CD4-positive, alpha-beta T cell treated with Interleukin-4 for 4 hours (primary cell): ENCODE measurements around the gene OR6X1.

Experiments
- DNase-seq: peaks from one replicate; pipeline ENCODE4 v3.0.0-alpha.2; 2020

Gene OR6X1

DNA sequence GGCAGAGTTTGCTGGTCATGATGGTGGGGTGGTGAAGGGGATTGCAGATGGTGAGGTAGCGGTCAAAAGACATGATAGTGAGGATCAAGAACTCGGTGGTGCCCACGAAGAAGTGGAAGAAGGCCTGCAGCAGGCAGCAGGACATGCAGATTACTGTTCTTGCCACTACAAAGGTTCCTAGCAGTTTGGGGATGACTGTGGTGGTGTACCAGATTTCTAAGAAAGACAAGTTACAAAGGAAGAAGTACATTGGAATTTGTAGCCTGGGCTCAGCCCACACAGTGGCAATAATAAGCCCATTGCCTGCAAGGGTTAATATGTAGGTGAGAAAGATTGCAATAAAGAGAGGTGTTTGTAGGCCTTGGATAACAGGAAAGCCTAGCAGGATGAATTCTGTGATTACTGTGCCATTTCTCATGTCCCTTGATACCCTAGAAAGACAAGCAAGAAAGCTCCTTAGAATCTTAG is at the start of gene OR6X1:
OR6X1 (minus strand) TSS at position 418 of the 468 bp plus-strand sequence; CDS start at position 418, 0 bp downstream.
- DNase-seq: no peak

GRCh38 chr11:123801765-123802164 is 47.4 kb upstream of the OR6X1 start:
- DNase-seq: no peak

GRCh38 chr11:123800036-123800435 is 45.7 kb upstream of the OR6X1 start:
- DNase-seq: no peak

DNA sequence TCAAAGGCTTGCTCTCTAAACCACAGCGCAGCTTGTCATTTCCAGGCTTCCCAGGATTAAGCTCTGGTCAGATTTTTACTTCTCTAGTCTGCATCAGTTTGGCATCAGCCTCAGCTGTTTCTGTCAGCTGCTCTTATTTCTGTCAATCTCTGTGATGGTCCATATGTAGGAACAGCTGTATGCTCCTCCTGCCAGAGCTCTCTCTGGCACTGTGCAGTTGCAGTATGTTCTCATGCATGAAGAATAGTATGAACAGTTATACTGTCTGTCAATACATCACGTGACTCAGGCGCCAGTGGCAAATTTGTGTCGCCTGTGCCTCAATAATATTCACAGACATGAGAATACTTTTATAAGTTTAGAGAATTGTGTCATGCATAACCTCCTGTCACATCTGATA is 45.1 kb upstream of the OR6X1 start:
- no peak for DNase-seq

- no peak for DNase-seq
Observed at GRCh38 chr11:123798513-123799252, 44.4 kb upstream of the OR6X1 start.

DNA sequence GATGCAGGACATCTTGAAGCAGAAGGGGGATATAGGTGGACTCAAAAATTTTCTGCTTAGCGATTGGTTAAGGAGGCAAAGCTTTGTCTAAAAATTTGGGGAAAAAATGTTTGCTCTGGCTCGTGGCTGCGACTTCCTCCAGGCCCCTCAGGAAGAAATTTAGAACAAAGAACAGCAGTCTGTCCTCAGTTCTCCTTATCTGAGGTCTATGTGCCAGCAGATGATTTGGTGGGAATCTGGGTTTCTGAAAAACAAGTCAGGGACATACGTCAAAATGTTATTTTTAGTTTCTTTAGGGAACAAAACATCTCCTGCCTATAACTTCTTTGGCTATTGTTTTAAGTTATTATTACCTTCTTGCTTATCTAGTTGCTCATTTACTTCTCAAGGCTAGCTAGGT is 43.8 kb upstream of the OR6X1 start:
- no peak for DNase-seq

DNA sequence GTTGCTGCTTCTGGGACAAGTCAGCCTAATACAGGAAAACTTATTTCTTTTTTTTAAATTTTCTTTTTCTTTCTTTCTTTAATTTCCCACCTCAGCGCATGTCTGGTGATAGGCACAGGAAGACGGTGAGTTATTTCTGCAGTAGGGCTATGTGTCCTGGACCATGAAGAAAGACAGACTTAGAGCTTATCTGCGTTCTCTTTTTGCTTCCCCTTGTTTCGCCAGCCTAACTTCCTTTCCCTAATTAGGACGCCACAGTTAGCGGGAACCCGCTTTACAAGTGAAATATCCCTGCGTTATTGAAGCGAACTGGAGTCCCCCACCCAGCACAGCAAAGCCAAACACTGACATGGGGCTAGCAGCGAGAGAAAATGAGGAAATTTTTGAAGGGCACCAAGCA is 43.2 kb upstream of the OR6X1 start:
- DNase-seq: no peak

DNA sequence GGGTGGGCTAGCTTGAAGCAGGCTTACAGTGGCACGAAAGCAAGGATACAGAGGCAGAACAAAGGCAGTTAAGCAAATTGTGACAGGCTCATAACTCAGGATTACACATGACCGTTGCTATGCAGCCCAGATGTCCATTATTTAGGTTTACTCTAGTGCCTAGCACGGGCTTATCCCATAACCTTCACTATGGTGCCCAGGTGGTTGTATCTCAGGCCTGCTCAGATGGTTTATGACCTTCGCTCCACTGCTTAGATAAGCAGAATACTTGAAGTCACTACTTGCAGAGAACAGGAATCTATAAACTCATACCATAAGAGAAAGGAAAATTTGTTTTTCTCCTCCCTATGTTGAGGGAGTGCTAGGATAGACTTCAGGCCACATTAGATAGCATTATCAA is 42.8 kb upstream of the OR6X1 start:
- no peak for DNase-seq

DNA sequence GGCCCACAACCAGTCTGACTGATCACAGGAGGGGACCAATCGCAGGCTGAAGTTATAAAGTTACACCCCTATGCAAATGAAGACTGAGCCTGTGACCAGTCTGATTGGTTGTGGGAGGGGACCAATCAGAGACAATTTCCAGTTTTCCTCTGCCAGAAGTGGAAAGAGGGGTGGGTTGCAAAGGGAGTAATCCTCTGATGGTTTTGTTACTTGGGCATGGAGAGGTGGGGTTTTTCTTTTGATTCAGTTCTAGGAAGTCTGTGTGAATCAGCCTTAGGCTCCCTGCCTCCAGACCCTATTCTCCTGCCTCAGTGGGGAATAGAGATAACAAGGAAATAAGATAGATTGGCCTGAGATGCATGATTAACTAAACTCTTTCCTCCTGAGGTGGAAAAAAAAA is 41.9 kb upstream of the OR6X1 start:
- DNase-seq: no peak

DNA sequence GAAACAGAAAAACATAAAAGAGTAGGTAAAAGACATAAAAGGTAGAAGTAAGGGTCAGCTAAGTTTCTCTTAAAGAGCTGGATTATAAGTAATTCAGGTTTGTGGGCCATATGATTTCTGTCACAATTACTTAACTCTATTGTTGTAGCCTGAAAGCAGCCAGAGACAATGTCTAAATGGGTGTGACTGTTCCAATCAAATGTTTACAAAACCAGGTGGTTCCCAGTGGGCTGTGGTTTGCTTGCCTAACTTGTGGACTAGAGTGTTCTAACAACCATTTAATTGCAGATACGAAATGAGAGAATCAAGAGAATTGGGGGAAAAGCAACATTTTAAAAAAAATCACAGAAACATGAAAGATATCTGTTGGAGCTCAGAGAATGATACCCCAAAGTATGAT is 29.2 kb upstream of the OR6X1 start:
- DNase-seq: no peak

- DNase-seq: no peak
Observed at GRCh38 chr11:123778511-123778910, 24.2 kb upstream of the OR6X1 start.

GRCh38 chr11:123775715-123776549 is 21.6 kb upstream of the OR6X1 start:
- DNase-seq: no peak

DNA sequence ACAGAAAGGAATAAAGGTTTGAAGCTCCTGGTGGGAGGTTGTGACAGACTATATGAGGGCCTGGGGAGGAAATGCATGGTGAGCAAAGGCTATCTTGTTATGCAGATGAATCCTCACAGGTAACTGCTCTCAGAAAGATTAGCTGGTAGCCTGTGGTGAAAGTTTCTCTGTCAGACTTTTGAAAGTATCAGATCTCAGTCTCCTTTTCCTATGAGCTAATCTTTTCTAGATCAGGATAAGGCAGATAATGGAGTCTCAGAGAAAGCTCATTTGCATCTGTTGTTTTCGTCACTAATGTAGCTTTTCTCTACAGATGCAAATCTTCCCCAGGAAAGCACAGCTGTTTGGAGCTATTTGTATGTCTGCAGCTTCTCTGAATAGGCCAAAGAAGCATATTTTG is 21.0 kb upstream of the OR6X1 start:
- no peak for DNase-seq

DNA sequence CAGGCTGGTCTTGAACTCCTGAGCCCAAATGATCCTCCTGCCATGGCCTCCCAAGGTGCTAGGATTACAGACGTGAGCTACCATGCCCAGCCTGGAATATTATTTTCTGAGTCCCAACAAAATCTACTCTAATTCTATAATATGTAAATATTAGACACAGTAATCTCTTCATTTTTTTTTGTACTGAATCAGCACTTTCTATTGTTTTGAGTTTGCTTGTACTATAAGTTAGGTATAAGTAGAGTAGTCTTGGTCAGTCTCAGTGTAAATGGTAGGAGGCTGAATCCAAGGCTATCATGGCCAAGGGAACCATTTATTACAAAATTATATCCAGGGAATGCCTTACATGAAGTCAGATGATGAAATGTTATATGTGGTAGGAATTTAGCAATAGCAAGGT is 19.6 kb upstream of the OR6X1 start:
- no peak for DNase-seq

GRCh38 chr11:123773026-123773425 is 18.7 kb upstream of the OR6X1 start:
- no peak for DNase-seq

- DNase-seq: no peak
Observed at GRCh38 chr11:123771664-123772063, 17.3 kb upstream of the OR6X1 start.

DNA sequence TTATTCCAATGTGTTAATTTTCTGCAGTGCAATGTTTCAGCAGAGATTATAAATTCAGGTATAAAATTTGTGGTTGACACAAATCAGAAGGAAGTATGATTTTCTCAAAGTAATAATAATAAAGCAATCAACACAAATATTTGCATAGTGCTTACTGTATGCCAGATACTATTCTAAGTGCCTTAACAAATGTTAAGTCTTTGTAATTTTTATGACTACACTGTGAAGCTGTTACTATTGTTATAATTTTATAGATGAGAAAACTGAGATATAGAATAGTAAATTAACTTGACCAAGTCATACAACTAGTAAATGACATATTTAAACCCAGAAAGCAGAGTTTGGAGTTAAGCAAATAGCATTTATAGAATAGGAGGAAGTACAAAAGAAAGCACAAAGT is 16.4 kb upstream of the OR6X1 start:
- no peak for DNase-seq

DNA sequence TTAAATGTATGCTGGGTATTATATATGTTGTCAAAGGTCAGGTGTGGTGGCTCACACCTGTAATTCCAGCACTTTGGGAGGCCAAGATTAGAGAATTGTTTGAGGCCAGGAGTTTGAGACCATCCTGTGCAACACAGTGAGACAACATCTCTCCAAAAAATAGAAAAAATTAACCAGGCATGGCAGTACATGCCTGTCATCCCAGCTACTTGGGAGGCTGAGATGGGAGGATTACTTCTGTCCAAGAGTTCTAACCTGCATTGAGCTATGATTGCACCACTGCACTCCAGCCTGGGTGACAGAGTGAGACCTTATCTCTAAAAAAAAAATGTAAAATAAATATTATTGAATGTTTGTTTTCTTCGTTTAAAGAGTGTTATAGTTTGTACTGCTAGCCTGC is 11.3 kb upstream of the OR6X1 start:
- no peak for DNase-seq

DNA sequence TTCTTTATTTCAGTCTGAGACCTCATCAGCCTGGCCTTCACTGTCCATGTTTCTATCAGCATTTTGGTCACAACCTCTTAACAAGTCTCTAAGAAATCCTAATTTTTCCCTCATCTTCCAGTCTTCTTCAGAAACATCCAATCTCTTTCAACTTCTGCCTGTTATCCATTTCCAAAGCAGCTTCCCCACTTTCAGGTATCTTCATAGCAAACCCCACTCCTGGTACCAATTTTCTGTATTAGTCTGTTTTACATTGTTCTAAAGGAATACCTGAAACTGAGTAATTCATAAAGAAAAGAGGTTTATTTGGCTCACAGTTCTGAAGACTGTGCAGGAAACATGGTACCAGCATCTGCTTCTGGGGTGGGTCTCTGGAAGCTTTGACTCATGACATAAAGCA is 8.1 kb upstream of the OR6X1 start:
- DNase-seq: no peak

DNA sequence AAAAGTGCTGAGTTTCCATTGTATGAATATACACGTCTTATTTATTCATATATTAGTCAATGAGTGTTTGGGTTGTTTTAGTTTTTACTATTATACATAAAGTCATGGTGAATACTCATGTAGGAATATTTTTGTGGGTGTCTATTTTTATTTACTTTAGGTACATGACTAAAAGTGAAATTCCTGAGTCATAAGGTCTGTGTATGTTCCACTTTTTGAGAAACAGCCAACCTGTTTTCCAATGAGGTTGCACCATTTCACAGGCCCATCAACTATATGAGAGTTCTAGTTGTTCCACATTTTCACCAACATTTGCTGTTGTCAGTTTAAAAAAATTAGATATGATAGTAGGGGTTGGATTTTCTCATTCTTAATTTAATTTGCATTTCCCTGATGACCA is 6.6 kb upstream of the OR6X1 start:
- no peak for DNase-seq

- DNase-seq: no peak
Observed at GRCh38 chr11:123757976-123758375, 3.7 kb upstream of the OR6X1 start.

- DNase-seq: no peak
Observed at GRCh38 chr11:123755813-123756212, 1.5 kb upstream of the OR6X1 start.

- DNase-seq: no peak
Observed at GRCh38 chr11:123755344-123755743, 1.0 kb upstream of the OR6X1 start.

DNA sequence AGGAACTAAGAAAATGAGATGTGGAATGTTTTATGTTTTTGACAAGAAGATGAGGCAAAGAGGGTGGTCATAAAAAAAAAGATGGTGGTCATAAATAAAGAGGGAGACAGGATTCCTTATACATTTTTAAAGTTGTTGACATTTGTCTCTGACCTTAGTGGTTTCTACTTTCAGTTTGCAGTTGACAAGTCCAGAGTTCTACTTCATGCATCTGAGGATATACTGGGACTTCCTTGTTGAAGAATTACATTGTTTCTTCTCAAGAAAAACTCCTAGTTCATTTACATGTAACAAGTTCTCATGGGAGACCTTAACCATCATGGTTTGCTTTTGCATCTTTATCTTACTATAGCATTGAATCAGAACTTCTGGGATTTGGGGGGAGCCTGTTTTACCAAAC is 1.2 kb downstream of the OR6X1 start:
- no peak for DNase-seq
